IPS-18a (cell line): ENCODE measurements around the gene ATP2B2.

Experiments used
- H3K27ac ChIP-seq: one replicate; pipeline ENCODE4 v1.5.1; 2013; ENCODE audit warnings: low read length
- H3K27me3 ChIP-seq: one replicate; pipeline ENCODE4 v1.6.1; 2013; ENCODE audit warnings: mild to moderate bottlenecking, low read length; ENCODE audit not compliant: control insufficient read depth, insufficient read depth
- H3K36me3 ChIP-seq: one replicate; pipeline ENCODE4 v1.6.1; 2013; ENCODE audit warnings: low read depth, low read length; ENCODE audit not compliant: control insufficient read depth
- H3K4me1 ChIP-seq: one replicate; pipeline ENCODE4 v1.6.1; 2013; ENCODE audit warnings: low read depth, low read length; ENCODE audit not compliant: control insufficient read depth
- H3K4me3 ChIP-seq: one replicate; pipeline ENCODE4 v1.5.1; 2013; ENCODE audit warnings: low read length
- H3K9ac ChIP-seq: one replicate; pipeline ENCODE4 v1.6.1; 2013; ENCODE audit warnings: mild to moderate bottlenecking, low read length, moderate library complexity
- H3K9me3 ChIP-seq: one replicate; pipeline ENCODE4 v1.6.1; 2013; ENCODE audit warnings: low read depth, low read length; ENCODE audit not compliant: control insufficient read depth

The ATP2B2 gene

GRCh38 chr3:10408680-10409079 lies 96.7 kb downstream of the ATP2B2 start:
- Histone ChIP-seq H3K36me3 (no peaks in the 10 kb centered on the region), H3K4me1 (no peaks in the 10 kb centered on the region), H3K4me3 (no peak overlapping the region), H3K9ac (no peak overlapping the region), H3K27ac (no peak overlapping the region), H3K27me3 (no peaks in the 10 kb centered on the region), H3K9me3 (no peaks in the 10 kb centered on the region)

DNA sequence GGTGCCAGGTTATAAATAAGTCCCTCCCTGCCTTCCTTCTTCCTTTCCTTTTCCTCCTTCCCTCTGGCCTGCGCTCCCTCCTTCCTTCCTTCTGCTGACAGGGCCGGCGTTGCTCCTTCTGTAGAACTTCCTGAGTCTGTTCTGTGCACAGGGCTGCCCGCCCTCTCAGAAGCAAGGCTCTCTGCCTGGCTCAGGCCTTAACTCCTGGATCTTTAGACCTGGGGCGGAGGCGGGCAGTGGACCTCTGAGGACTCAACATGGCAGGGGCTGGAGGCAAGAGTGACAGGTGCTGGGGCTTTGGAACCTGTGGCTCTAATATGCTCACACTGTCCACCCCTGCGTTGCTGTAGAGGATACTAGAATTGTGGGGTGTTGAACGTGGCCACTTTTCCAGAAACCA lies 98.0 kb downstream of the ATP2B2 start:
- Histone ChIP-seq H3K4me3 (no peak overlapping the region), H3K4me1 (no peaks in the 10 kb centered on the region), H3K9ac (no peak overlapping the region), H3K36me3 (no peaks in the 10 kb centered on the region), H3K9me3 (no peaks in the 10 kb centered on the region), H3K27ac (no peak overlapping the region), H3K27me3 (no peaks in the 10 kb centered on the region)

GRCh38 chr3:10406414-10406813 lies 99.0 kb downstream of the ATP2B2 start:
- no peak overlapping the region for H3K27ac ChIP-seq
- H3K27me3 ChIP-seq: no peaks in the 10 kb centered on the region
- H3K9me3 ChIP-seq: no peaks in the 10 kb centered on the region
- no peaks in the 10 kb centered on the region for H3K4me1 ChIP-seq
- H3K4me3 ChIP-seq: no peak overlapping the region
- no peaks in the 10 kb centered on the region for H3K36me3 ChIP-seq
- no peak overlapping the region for H3K9ac ChIP-seq

DNA sequence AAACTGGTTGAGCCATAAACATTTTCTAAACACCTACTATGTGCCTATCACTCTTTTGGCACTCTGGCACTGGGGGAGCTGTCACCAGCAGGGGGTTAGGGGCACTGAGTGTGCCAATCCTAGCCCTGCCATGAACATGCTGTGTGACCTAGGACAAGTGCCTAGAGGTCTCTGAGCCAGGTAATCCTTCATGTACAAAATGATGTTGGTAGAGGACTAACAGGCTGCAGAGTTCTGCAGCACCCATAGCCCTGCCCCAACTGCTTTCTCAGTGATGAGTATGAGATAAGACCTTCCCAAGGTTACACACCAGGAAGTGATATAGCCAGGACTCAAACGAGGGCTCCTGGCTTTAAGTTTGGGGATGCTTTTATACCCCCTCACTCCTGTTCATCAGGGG lies 99.6 kb downstream of the ATP2B2 start:
- H3K9me3 ChIP-seq: no peaks in the 10 kb centered on the region
- no peak overlapping the region for H3K9ac ChIP-seq
- no peaks in the 10 kb centered on the region for H3K4me1 ChIP-seq
- no peaks in the 10 kb centered on the region for H3K36me3 ChIP-seq
- H3K27me3 ChIP-seq: no peaks in the 10 kb centered on the region
- H3K27ac ChIP-seq: no peak overlapping the region
- no peak overlapping the region for H3K4me3 ChIP-seq

DNA sequence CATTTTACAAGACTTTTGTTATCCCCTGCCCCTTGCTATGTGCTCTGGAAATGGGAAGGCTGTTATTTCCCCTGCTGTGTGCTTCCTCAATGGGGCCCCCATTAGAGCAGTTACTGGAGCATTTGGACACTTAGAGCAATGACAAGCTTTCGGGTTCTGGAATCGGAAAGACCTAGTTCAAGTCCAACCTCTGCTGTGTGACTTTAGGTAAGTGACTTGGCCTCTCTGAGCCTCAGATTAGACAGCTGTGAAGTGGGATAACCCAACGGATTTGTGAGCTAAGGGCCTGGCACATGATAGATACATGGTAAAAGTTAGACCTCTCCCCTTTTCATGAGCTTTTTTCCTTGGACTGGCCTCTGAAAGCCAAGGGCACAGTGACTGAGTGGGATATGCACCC lies 100.5 kb downstream of the ATP2B2 start:
- Histone ChIP-seq H3K9me3 (no peaks in the 10 kb centered on the region), H3K27me3 (no peaks in the 10 kb centered on the region), H3K4me1 (no peaks in the 10 kb centered on the region), H3K9ac (no peak overlapping the region), H3K27ac (no peak overlapping the region), H3K4me3 (no peak overlapping the region), H3K36me3 (no peaks in the 10 kb centered on the region)

GRCh38 chr3:10404377-10404776 lies 101.0 kb downstream of the ATP2B2 start:
- Histone ChIP-seq H3K27ac (no peak overlapping the region), H3K4me3 (no peak overlapping the region), H3K36me3 (no peaks in the 10 kb centered on the region), H3K27me3 (no peaks in the 10 kb centered on the region), H3K9me3 (no peaks in the 10 kb centered on the region), H3K4me1 (no peaks in the 10 kb centered on the region), H3K9ac (no peak overlapping the region)

- Histone ChIP-seq H3K9ac (no peak overlapping the region), H3K36me3 (no peaks in the 10 kb centered on the region), H3K9me3 (no peaks in the 10 kb centered on the region), H3K27ac (no peak overlapping the region), H3K4me3 (no peak overlapping the region), H3K27me3 (no peaks in the 10 kb centered on the region), H3K4me1 (no peaks in the 10 kb centered on the region)
Measured at GRCh38 chr3:10401990-10402761, 103.2 kb downstream of the ATP2B2 start.

- Histone ChIP-seq H3K9ac (no peak overlapping the region), H3K4me3 (no peak overlapping the region), H3K27ac (no peak overlapping the region), H3K4me1 (no peaks in the 10 kb centered on the region), H3K36me3 (no peaks in the 10 kb centered on the region), H3K9me3 (no peaks in the 10 kb centered on the region), H3K27me3 (no peaks in the 10 kb centered on the region)
Measured at GRCh38 chr3:10400749-10401495, 104.5 kb downstream of the ATP2B2 start.

DNA sequence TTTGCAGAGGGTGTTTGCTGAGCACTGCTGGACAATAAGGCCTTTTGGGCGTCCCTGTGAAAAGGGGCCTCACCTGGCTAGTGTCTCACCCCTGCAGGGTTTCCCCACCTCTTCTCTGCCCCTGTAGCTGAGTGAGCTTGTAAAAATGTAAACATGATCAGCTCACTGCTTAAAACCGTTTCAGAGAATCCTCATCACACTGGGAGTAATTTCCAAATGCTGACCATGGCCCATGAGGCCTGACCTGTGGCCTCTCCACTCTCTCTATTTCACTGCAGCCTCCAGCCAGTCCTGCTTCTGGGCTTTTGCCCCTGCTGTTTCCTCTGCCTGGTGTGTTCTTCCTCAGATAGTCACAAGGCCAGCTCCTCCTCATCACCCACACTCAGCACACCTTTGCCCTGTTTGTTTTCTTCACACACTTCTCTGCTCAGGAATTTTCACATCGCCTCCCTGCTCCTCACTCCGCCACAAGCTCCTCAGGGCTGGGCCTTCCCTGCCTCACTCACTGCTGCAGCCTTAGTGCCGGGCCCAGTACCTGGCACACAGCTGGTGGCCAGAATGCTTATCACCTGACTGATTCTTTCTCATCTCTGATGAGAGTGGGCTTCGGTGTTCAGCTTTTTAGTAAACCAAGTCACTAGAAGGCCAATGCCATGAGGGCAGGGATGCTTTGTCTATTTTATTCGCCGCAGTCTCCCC lies 105.2 kb downstream of the ATP2B2 start:
- H3K9ac ChIP-seq: no peak overlapping the region
- H3K4me3 ChIP-seq: no peak overlapping the region
- H3K27me3 ChIP-seq: no peaks in the 10 kb centered on the region
- H3K27ac ChIP-seq: no peak overlapping the region
- H3K36me3 ChIP-seq: no peaks in the 10 kb centered on the region
- no peaks in the 10 kb centered on the region for H3K9me3 ChIP-seq
- peaks cover 2% of the 10 kb centered on the region for H3K4me1 ChIP-seq

DNA sequence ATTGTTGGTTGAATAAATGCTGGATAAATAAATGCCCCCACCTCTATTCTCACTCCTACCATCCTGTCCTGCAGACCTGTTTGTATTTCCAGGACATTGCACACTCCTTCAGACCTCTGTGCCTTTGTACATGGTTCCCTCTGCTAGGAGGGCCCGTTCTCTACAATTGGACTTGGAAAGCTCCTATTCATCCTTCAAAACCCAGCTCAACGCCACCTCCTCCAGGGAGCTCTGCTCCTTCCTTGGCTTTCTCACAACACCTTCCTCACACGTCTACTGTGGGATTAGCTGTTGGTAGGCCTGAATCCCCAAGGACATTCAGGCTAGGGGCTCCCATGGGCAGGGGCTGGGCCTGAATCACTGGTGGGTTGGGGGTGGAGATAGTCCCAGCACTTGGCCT lies 105.8 kb downstream of the ATP2B2 start:
- H3K4me1 ChIP-seq: peaks cover 7% of the 10 kb centered on the region
- H3K27me3 ChIP-seq: no peaks in the 10 kb centered on the region
- H3K9ac ChIP-seq: no peak overlapping the region

GRCh38 chr3:10398341-10398740 lies 107.0 kb downstream of the ATP2B2 start:
- no peaks in the 10 kb centered on the region for H3K27me3 ChIP-seq
- H3K36me3 ChIP-seq: no peaks in the 10 kb centered on the region
- H3K4me1 ChIP-seq: peaks cover 8% of the 10 kb centered on the region
- H3K27ac ChIP-seq: no peak overlapping the region
- no peak overlapping the region for H3K4me3 ChIP-seq
- H3K9me3 ChIP-seq: no peaks in the 10 kb centered on the region
- no peak overlapping the region for H3K9ac ChIP-seq

More for the DNA sequence above, 105.8 kb downstream of the ATP2B2 start:
- Histone ChIP-seq H3K4me3 (no peak overlapping the region), H3K9me3 (no peaks in the 10 kb centered on the region), H3K36me3 (no peaks in the 10 kb centered on the region), H3K27ac (no peak overlapping the region)
